SK-N-SH (cell line): Measurements from ENCODE around the gene TOMM40L. TPM values are rescaled to one million over a fixed set of nuclear protein-coding genes. Genes with fewer than 3 reads are reported as not detected.

Experiments
- CTCF ChIA-PET: fragments of 300-600, 350-600 bp; formaldehyde crosslinking; extraction: SDS; loops from one replicate; lab custom pipeline; 2021; lab: Yijun Ruan, JAX
- POLR2A ChIA-PET: fragments of 350-600 bp; sonication (Branson Sonifier 250); formaldehyde crosslinking; extraction: SDS; loops from one replicate; lab custom pipeline; 2020; ENCODE audit warnings: antibody characterized with exemption, inconsistent platforms; lab: Yijun Ruan, JAX
- DNase-seq: peaks from one replicate; pipeline ENCODE4 v3.0.0; 2012
- H2AFZ ChIP-seq: fragments of 200-600 bp; sonication (generic); 2 replicates; pipeline ENCODE4 v1.8.1; 2016; ENCODE audit warnings: antibody characterized with exemption, mild to moderate bottlenecking, low read depth
- H3F3A ChIP-seq: fragments of 200-600 bp; sonication (generic); replicated peaks from 2 replicates; pipeline ENCODE3; 2016; ENCODE audit warnings: antibody characterized with exemption, mild to moderate bottlenecking; ENCODE audit not compliant: insufficient read depth
- H3K27ac ChIP-seq, 2 experiments: fragments of 200-500 bp in 1 of 2; fragments of 200-600 bp in 1 of 2; sonication (Bioruptor generic) in 1 of 2; sonication (generic), shearing (Covaris generic) in 1 of 2; 2 replicates each; pipeline versions ENCODE4 v1.5.1 to v1.6.1; 2014 to 2016; ENCODE audit warnings: low read depth in 2 of 2, inconsistent platforms in 1 of 2, low read length in 1 of 2, mild to moderate bottlenecking in 1 of 2, mixed read lengths in 1 of 2
- H3K27me3 ChIP-seq: fragments of 200-600 bp; sonication (generic), shearing (Covaris generic); 2 replicates; pipeline ENCODE4 v1.6.1; 2016; ENCODE audit warnings: mixed run types; ENCODE audit not compliant: insufficient read depth
- H3K36me3 ChIP-seq, 2 experiments: fragments of 200-500 bp in 1 of 2; fragments of 200-600 bp in 1 of 2; sonication (Bioruptor generic) in 1 of 2; sonication (generic) in 1 of 2; replicated peaks in 1 of 2; 2 replicates each; pipeline versions ENCODE3 to v1.5.1; 2014 to 2016; ENCODE audit warnings: low read length in 1 of 2, mild to moderate bottlenecking in 1 of 2; ENCODE audit not compliant: insufficient read depth in 2 of 2, control insufficient read depth in 1 of 2
- H3K4me1 ChIP-seq, 2 experiments: fragments of 200-500 bp in 1 of 2; fragments of 200-600 bp in 1 of 2; sonication (Bioruptor generic) in 1 of 2; sonication (generic), shearing (Covaris generic) in 1 of 2; 2 replicates each; pipeline versions ENCODE4 v1.5.1 to v1.6.1; 2014 to 2016; ENCODE audit warnings: low read depth in 1 of 2, low read length in 1 of 2, mixed run types in 1 of 2; ENCODE audit not compliant: insufficient read depth in 2 of 2, control insufficient read depth in 1 of 2
- H3K4me2 ChIP-seq: fragments of 200-600 bp; sonication (generic), shearing (Covaris generic); 2 replicates; pipeline ENCODE4 v1.6.1; 2017; ENCODE audit warnings: mixed run types
- H3K4me3 ChIP-seq, 2 experiments: fragments of 200-500 bp in 1 of 2; fragments of 200-600 bp in 1 of 2; sonication (Bioruptor generic) in 1 of 2; sonication (generic), shearing (Covaris generic) in 1 of 2; 2 replicates each; pipeline versions ENCODE4 v1.5.1 to v1.8.1; 2014 to 2016; ENCODE audit warnings: low read depth in 2 of 2, inconsistent platforms in 1 of 2, low read length in 1 of 2, mild to moderate bottlenecking in 1 of 2, mixed read lengths in 1 of 2, moderate library complexity in 1 of 2
- H3K79me2 ChIP-seq: fragments of 200-600 bp; sonication (generic); 2 replicates; pipeline ENCODE4 v1.8.1; 2017; ENCODE audit warnings: mild to moderate bottlenecking; ENCODE audit not compliant: insufficient read depth
- H3K9ac ChIP-seq: fragments of 200-600 bp; sonication (generic); 2 replicates; pipeline ENCODE4 v1.6.1; 2017; ENCODE audit warnings: mixed run types
- H3K9me2 ChIP-seq: fragments of 200-600 bp; sonication (generic); 2 replicates; pipeline ENCODE4 v1.6.1; 2017; ENCODE audit warnings: mixed run types
- H3K9me3 ChIP-seq: fragments of 200-600 bp; sonication (generic); 2 replicates; pipeline ENCODE4 v1.6.1; 2017; ENCODE audit warnings: mixed run types, mild to moderate bottlenecking, moderate library complexity
- H4K20me1 ChIP-seq: fragments of 200-600 bp; sonication (generic); 2 replicates; pipeline ENCODE4 v1.6.1; 2017; ENCODE audit warnings: mild to moderate bottlenecking, mixed run types; ENCODE audit not compliant: insufficient read depth
- CHD2 ChIP-seq: fragments of 150-350 bp; IDR thresholded peaks from 2 replicates; pipeline ENCODE4 v1.6.1; 2018; ENCODE audit warnings: low read length; ENCODE audit not compliant: partially characterized antibody
- CTCF ChIP-seq: fragments of 200-600 bp; sonication (generic); IDR thresholded peaks from 2 replicates; pipeline ENCODE4 v1.6.1; 2017; ENCODE audit warnings: antibody characterized with exemption, mild to moderate bottlenecking, moderate library complexity
- ELF1 ChIP-seq: IDR thresholded peaks from 2 replicates; pipeline ENCODE4 v1.4.0; 2012
- FOXM1 ChIP-seq: IDR thresholded peaks from 2 replicates; pipeline ENCODE4 v1.4.0; 2012; ENCODE audit warnings: low read depth, mild to moderate bottlenecking
- MEF2A ChIP-seq: IDR thresholded peaks from 2 replicates; pipeline ENCODE4 v1.4.0; 2012; ENCODE audit warnings: low read depth, borderline replicate concordance
- NRF1 ChIP-seq: IDR thresholded peaks from 2 replicates; pipeline ENCODE4 v1.6.1; 2012; ENCODE audit warnings: low read depth, mild to moderate bottlenecking, low read length
- RAD21 ChIP-seq: IDR thresholded peaks from 2 replicates; pipeline ENCODE4 v1.6.1; 2012; ENCODE audit warnings: mild to moderate bottlenecking, low read length
- RCOR1 ChIP-seq: fragments of 150-350 bp; IDR thresholded peaks from 2 replicates; pipeline ENCODE4 v1.6.1; 2017; ENCODE audit warnings: antibody characterized with exemption, low read length
- REST ChIP-seq: IDR thresholded peaks from 2 replicates; pipeline ENCODE4 v1.6.1; 2012; ENCODE audit warnings: mild to moderate bottlenecking, low read depth, low read length, moderate library complexity
- RFX5 ChIP-seq: IDR thresholded peaks from 2 replicates; pipeline ENCODE4 v1.6.1; 2012; ENCODE audit warnings: mild to moderate bottlenecking, improper control_type of control experiment, low read length
- WGBS: methylation state at CpG from one replicate; pipeline ENCODE4 v1.1.6; 2017; ENCODE audit warnings: low lambda C conversion rate; 5-methylcytosine and 5-hydroxymethylcytosine counted together
- polyA plus RNA-seq, 3 experiments: library from polyadenylated mRNA; depleted of rRNA; stranded (reverse); fragments of >200 nt; gene quantifications; 2 replicates each; pipeline ENCODE4 v1.2.3, GENCODE V29; 2012
- TF ChIP-seq, protein P1 (sequence below): fragments of 150-350 bp; IDR thresholded peaks from 2 replicates; pipeline ENCODE4 v1.6.1; 2016; ENCODE audit warnings: mild to moderate bottlenecking, low read depth, low read length
- TF ChIP-seq, protein P2 (sequence below): fragments of 150-350 bp; IDR thresholded peaks from 2 replicates; pipeline ENCODE4 v1.6.1; 2017; ENCODE audit warnings: antibody characterized with exemption, low read length, low read depth, borderline replicate concordance

Gene TOMM40L
- polyA plus RNA-seq, 1 of the 3 experiments (the other 2 are of a cell fraction): 9.7 TPM

DNA sequence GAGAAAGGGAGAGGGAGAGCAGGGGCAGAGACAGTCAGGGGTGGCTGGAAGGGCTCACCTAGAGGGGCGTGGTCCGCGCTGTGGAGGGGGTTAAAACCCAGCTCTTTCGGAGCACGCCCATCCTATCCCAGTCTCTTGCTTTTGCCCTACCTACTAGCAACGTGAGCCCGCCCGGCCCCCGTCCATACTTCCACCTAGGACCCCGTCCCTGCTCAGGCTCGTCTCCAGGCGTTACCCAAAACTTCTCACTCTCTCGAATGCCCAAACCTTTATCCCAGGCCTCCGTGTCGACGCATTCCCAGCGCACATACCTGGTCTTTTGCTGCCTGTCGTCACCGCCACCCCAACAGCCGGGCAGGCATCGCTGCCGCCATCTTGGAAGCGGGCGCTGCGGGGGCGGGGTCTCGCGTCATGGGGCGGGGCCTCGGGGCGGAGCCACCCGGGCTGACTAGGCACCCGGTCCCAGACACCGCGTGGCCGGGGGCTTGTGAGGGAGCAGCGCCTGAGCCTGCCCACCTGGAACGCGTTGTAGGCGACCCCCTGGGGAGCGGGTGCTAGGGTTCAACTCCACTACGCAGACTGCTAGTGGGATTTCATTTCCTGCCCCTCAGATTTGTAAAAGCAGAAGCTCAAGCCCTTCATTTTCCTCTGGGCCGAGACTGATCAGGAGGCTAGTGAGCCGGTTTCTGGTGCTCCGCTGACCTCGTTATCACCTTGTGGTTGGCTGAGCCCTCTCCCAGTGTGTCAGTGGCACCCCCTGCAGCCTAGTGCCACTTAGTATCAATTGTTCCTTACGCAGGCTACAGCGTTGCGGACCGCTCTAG lies 48.5 kb upstream of the TOMM40L start, which contains the start of gene B4GALT3 (continued):
- TF ChIP-seq CTCF (no peak), CHD2 (peak; percentile 43), RFX5 (no peak), REST (peak; percentile 40; the same call in 1 of the 2 replicates), MEF2A (no peak)

DNA sequence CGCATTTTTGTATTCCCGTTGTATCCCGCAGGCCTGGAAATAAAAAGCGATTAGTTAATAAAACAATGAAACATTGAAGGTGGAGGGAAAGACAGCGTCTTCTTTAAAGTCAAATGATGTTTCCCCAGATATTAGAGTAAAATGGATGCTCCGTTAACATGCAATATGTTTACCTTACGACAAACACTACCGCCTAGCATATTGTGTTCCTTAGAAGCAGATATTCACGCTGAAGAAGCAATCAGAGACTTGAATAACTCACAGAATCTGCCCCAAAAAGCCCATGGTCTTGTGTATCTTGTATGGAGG lies 48.0 kb upstream of the TOMM40L start:
- H3K79me2 ChIP-seq: peaks cover 17% of the 10 kb centered on the region
- no peaks in the 10 kb centered on the region for H3K9me2 ChIP-seq
- DNase-seq: no peak
- peak overlapping the region; percentile 73; a peak in 2 of 4 replicates for H3K4me3 ChIP-seq
- H4K20me1 ChIP-seq: no peaks in the 10 kb centered on the region
- peaks cover 5% of the 10 kb centered on the region for H3F3A ChIP-seq
- peak overlapping the region; percentile 77; the same call in 1 of the 2 replicates for H3K9ac ChIP-seq
- POLR2A ChIA-PET: no interaction called here
- peak overlapping the region; percentile 44 to 74; a peak in 3 of 4 replicates for H3K27ac ChIP-seq
- 83% methylated on average over 9 of the region's 9 CpGs for WGBS
- H2AFZ ChIP-seq: peak overlapping the region; percentile 87
- no peaks in the 10 kb centered on the region for H3K27me3 ChIP-seq
- no peak for TF ChIP-seq ELF1
- TF ChIP-seq, all 33 proteins: peak for 0
- peaks cover 0 to 18% of the 10 kb centered on the region in 2 experiments; a peak in 1 of 4 replicates for H3K4me1 ChIP-seq
- H3K4me2 ChIP-seq: peak overlapping the region; percentile 98
- CTCF ChIA-PET: interaction anchor here (1.0 to 4.1 kb wide), 3 partner anchors 12 to 16 kb away, joined by 3 to 29 read pairs (median 3); partner anchors contain the start of gene PPOX
- H3K9me3 ChIP-seq: no peaks in the 10 kb centered on the region
- H3K36me3 ChIP-seq: peaks cover 19 to 25% of the 10 kb centered on the region in 2 experiments

- Histone ChIP-seq H3K36me3 (peaks cover 6 to 11% of the 10 kb centered on the region in 2 experiments), H3K79me2 (peaks cover 17% of the 10 kb centered on the region), H4K20me1 (no peaks in the 10 kb centered on the region), H3K4me3 (no peak overlapping the region), H3K4me1 (peaks cover 0 to 18% of the 10 kb centered on the region in 2 experiments; a peak in 1 of 4 replicates), H3K27me3 (no peaks in the 10 kb centered on the region), H3K9ac (no peak overlapping the region), H2AFZ (no peak overlapping the region), H3K9me3 (no peaks in the 10 kb centered on the region), H3K4me2 (no peak overlapping the region), H3K9me2 (no peaks in the 10 kb centered on the region), H3F3A (peaks cover 10% of the 10 kb centered on the region), H3K27ac (no peak overlapping the region)
- CTCF ChIA-PET: interaction anchor here (0.9 to 5.6 kb wide), 3 partner anchors 13 to 202 kb away, joined by 3 to 32 read pairs (median 5); no protein-coding TSS in a partner anchor
- no peak for DNase-seq
- POLR2A ChIA-PET: no interaction called here
- 91% methylated on average over 3 of the region's 3 CpGs for WGBS
- TF ChIP-seq RCOR1 (no peak), CTCF (no peak), MEF2A (no peak), RAD21 (no peak), NRF1 (no peak), FOXM1 (no peak)
- TF ChIP-seq, protein P1, sequence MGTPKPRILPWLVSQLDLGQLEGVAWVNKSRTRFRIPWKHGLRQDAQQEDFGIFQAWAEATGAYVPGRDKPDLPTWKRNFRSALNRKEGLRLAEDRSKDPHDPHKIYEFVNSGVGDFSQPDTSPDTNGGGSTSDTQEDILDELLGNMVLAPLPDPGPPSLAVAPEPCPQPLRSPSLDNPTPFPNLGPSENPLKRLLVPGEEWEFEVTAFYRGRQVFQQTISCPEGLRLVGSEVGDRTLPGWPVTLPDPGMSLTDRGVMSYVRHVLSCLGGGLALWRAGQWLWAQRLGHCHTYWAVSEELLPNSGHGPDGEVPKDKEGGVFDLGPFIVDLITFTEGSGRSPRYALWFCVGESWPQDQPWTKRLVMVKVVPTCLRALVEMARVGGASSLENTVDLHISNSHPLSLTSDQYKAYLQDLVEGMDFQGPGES: no peak
- TF ChIP-seq, protein P2, sequence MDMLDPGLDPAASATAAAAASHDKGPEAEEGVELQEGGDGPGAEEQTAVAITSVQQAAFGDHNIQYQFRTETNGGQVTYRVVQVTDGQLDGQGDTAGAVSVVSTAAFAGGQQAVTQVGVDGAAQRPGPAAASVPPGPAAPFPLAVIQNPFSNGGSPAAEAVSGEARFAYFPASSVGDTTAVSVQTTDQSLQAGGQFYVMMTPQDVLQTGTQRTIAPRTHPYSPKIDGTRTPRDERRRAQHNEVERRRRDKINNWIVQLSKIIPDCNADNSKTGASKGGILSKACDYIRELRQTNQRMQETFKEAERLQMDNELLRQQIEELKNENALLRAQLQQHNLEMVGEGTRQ: no peak
These were observed 46.2 kb upstream of the TOMM40L start for GRCh38 chr1:161179698-161180097.
